Coronary artery (tissue), 2 donors: ENCODE data around the gene SEMA3G.

Experiments
- DNase-seq: peaks from one replicate; pipeline ENCODE4 v3.0.0-alpha.2; 2017; ENCODE audit warnings: low spot score
- H3K27ac ChIP-seq, 2 donors: fragments of 200-600 bp; sonication (generic); one replicate each; pipeline ENCODE4 v1.5.1; 2016 to 2019
- H3K4me3 ChIP-seq: fragments of 200-600 bp; sonication (generic); 2 replicates; pipeline ENCODE4 v1.5.1; 2016; ENCODE audit warnings: mild to moderate bottlenecking, moderate library complexity
- CTCF ChIP-seq: fragments of 200-600 bp; sonication (generic); IDR thresholded peaks from one replicate; pipeline ENCODE4 v1.5.1; 2019; ENCODE audit warnings: antibody characterized with exemption

Gene SEMA3G

GRCh38 chr3:52405601-52406110 lies 39.2 kb downstream of the SEMA3G start:
- no peak for TF ChIP-seq CTCF
- no peak overlapping the region for H3K4me3 ChIP-seq
- DNase-seq = no peak
- H3K27ac ChIP-seq = no peak overlapping the region

GRCh38 chr3:52405066-52405465 lies 39.8 kb downstream of the SEMA3G start:
- DNase-seq = no peak
- TF ChIP-seq CTCF = no peak
- Histone ChIP-seq H3K27ac (no peak overlapping the region), H3K4me3 (no peak overlapping the region)

- Histone ChIP-seq H3K27ac (no peak overlapping the region), H3K4me3 (no peak overlapping the region)
- no peak for TF ChIP-seq CTCF
- DNase-seq = no peak
Measured at GRCh38 chr3:52404391-52404790, 40.5 kb downstream of the SEMA3G start.

- DNase-seq = no peak
- no peak overlapping the region for H3K27ac ChIP-seq
- no peak for TF ChIP-seq CTCF
- no peak overlapping the region for H3K4me3 ChIP-seq
Measured at GRCh38 chr3:52403955-52404354, 40.9 kb downstream of the SEMA3G start.

GRCh38 chr3:52403271-52403841 lies 41.5 kb downstream of the SEMA3G start:
- DNase-seq = no peak
- Histone ChIP-seq H3K27ac (no peak overlapping the region), H3K4me3 (no peak overlapping the region)
- no peak for TF ChIP-seq CTCF

GRCh38 chr3:52402706-52403270 lies 42.1 kb downstream of the SEMA3G start:
- DNase-seq = no peak
- no peak for TF ChIP-seq CTCF
- H3K27ac ChIP-seq = no peak overlapping the region
- no peak overlapping the region for H3K4me3 ChIP-seq

GRCh38 chr3:52402101-52402521 lies 42.8 kb downstream of the SEMA3G start:
- no peak overlapping the region for H3K27ac ChIP-seq
- no peak for TF ChIP-seq CTCF
- DNase-seq = no peak
- no peak overlapping the region for H3K4me3 ChIP-seq
